Neuronal stem cell (in vitro differentiated cells): Measurements from ENCODE around the gene AIDA.

Source experiments
- DNase-seq: peaks from one replicate; pipeline ENCODE4 v3.0.0-alpha.2; 2013; ENCODE audit warnings: low spot score
- H2AFZ ChIP-seq: one replicate; pipeline ENCODE4 v1.6.1; 2013; ENCODE audit warnings: mild to moderate bottlenecking, low read length, inconsistent platforms
- H2AK5ac ChIP-seq: 2 replicates; pipeline ENCODE4 v1.6.1; 2013; ENCODE audit warnings: low read depth, mild to moderate bottlenecking, inconsistent platforms, low read length, moderate library complexity, mixed read lengths
- H2BK120ac ChIP-seq: 2 replicates; pipeline ENCODE4 v1.6.1; 2013; ENCODE audit warnings: low read depth, mild to moderate bottlenecking, inconsistent platforms, low read length, moderate library complexity, mixed read lengths
- H2BK12ac ChIP-seq: one replicate; pipeline ENCODE4 v1.6.1; 2013; ENCODE audit warnings: low read length, inconsistent platforms
- H2BK15ac ChIP-seq: 2 replicates; pipeline ENCODE4 v1.6.1; 2013; ENCODE audit warnings: mild to moderate bottlenecking, low read length, inconsistent platforms, mixed read lengths
- H2BK5ac ChIP-seq: one replicate; pipeline ENCODE4 v1.6.1; 2013; ENCODE audit warnings: inconsistent platforms, mild to moderate bottlenecking, low read length, moderate library complexity
- H3K14ac ChIP-seq: one replicate; pipeline ENCODE4 v1.6.1; 2013; ENCODE audit warnings: low read length, inconsistent platforms
- H3K18ac ChIP-seq: 2 replicates; pipeline ENCODE4 v1.6.1; 2013; ENCODE audit warnings: low read length, inconsistent platforms
- H3K23ac ChIP-seq: 2 replicates; pipeline ENCODE4 v1.6.1; 2013; ENCODE audit warnings: low read depth, mild to moderate bottlenecking, mixed read lengths, low read length, inconsistent platforms; ENCODE audit not compliant: poor library complexity
- H3K27ac ChIP-seq: replicated peaks from 3 replicates; pipeline ENCODE4 v1.5.1; 2013; ENCODE audit warnings: low read length, inconsistent platforms
- H3K27me3 ChIP-seq, 3 experiments: 2 replicates each; pipeline ENCODE4 v1.6.1; 2013; ENCODE audit warnings: low read length in 3 of 3, mild to moderate bottlenecking in 2 of 3, inconsistent platforms in 1 of 3, low read depth in 1 of 3, mixed read lengths in 1 of 3, moderate library complexity in 1 of 3; ENCODE audit not compliant: control insufficient read depth in 3 of 3, insufficient read depth in 3 of 3
- H3K36me3 ChIP-seq, 2 donors: replicated peaks in 1 of 2; 2 replicates each; pipeline ENCODE4 v1.6.1; 2013; ENCODE audit warnings: low read length in 2 of 2; ENCODE audit not compliant: control insufficient read depth in 2 of 2, insufficient read depth in 2 of 2
- H3K4ac ChIP-seq: 2 replicates; pipeline ENCODE4 v1.6.1; 2013; ENCODE audit warnings: inconsistent platforms, mild to moderate bottlenecking, low read length, moderate library complexity
- H3K4me1 ChIP-seq, 2 donors: 1 replicate in 1 of 2; 2 replicates in 1 of 2; pipeline ENCODE4 v1.6.1; 2013; ENCODE audit warnings: low read length in 2 of 2, low read depth in 1 of 2; ENCODE audit not compliant: control insufficient read depth in 2 of 2, insufficient read depth in 1 of 2
- H3K4me2 ChIP-seq: one replicate; pipeline ENCODE4 v1.6.1; 2013; ENCODE audit warnings: mild to moderate bottlenecking, low read length, inconsistent platforms; ENCODE audit not compliant: insufficient read depth, poor library complexity, severe bottlenecking
- H3K4me3 ChIP-seq, 2 donors: 2 replicates each; pipeline ENCODE4 v1.5.1; 2013; ENCODE audit warnings: low read length in 2 of 2, mild to moderate bottlenecking in 2 of 2, inconsistent platforms in 1 of 2, moderate library complexity in 1 of 2
- H3K79me1 ChIP-seq: one replicate; pipeline ENCODE4 v1.6.1; 2013; ENCODE audit warnings: low read depth, mild to moderate bottlenecking, inconsistent platforms, low read length, moderate library complexity
- H3K9ac ChIP-seq: one replicate; pipeline ENCODE4 v1.6.1; 2013; ENCODE audit warnings: mild to moderate bottlenecking, low read depth, low read length, inconsistent platforms; ENCODE audit not compliant: poor library complexity
- H3K9me3 ChIP-seq, 2 donors: replicated peaks in 1 of 2; 2 replicates each; pipeline versions ENCODE3 to v1.6.1; 2013; ENCODE audit warnings: low read length in 2 of 2, mild to moderate bottlenecking in 2 of 2, inconsistent platforms in 1 of 2, low read depth in 1 of 2, mixed read lengths in 1 of 2, moderate library complexity in 1 of 2; ENCODE audit not compliant: control insufficient read depth in 2 of 2, insufficient read depth in 1 of 2
- H4K8ac ChIP-seq: one replicate; pipeline ENCODE4 v1.6.1; 2013; ENCODE audit warnings: low read depth, mild to moderate bottlenecking, inconsistent platforms, low read length, moderate library complexity
- H4K91ac ChIP-seq: one replicate; pipeline ENCODE4 v1.6.1; 2013; ENCODE audit warnings: low read length, low read depth, mild to moderate bottlenecking, inconsistent platforms; ENCODE audit not compliant: poor library complexity
- WGBS, 2 donors: extraction: QIAGEN DNeasy Blood & Tissue Kit; methylation state at CpG; one replicate each; pipeline ENCODE4 v1.1.7; 2013; ENCODE audit warnings: missing lambda C conversion rate in 2 of 2, mixed read lengths in 1 of 2; ENCODE audit not compliant: insufficient read length in 2 of 2, insufficient replicate concordance in 1 of 2; ENCODE audit errors: extremely low coverage in 2 of 2; 5-methylcytosine and 5-hydroxymethylcytosine counted together

AIDA gene

GRCh38 chr1:222736972-222737371 is 24.7 kb upstream of the AIDA start, which contains the start of gene FAM177B:
Gene FAM177B (plus strand): TSS chr1:222737202. CDS start chr1:222746546, 9,344 bp downstream.
- no peak within 1 kb of the TSS for H3K23ac ChIP-seq
- H3K4me1 ChIP-seq: peaks cover 8 to 10% of the 10 kb centered on the region in 2 donors
- H3K4me2 ChIP-seq: no peak within 1 kb of the TSS
- H2AK5ac ChIP-seq: no peak within 1 kb of the TSS
- H2BK5ac ChIP-seq: no peak within 1 kb of the TSS
- no peak within 1 kb of the TSS for H2BK15ac ChIP-seq
- no peak within 1 kb of the TSS for H2BK120ac ChIP-seq
- no CpG with 5 or more reads among the region's 1 CpG for WGBS, 2 donors
- no peak within 1 kb of the TSS for H2AFZ ChIP-seq
- peaks cover 0 to 37% of the 10 kb centered on the region in 2 donors for H3K36me3 ChIP-seq
- H3K18ac ChIP-seq: peak within 1 kb of the TSS; percentile 21
- H3K9me3 ChIP-seq: no peaks in the 10 kb centered on the region
- H3K9ac ChIP-seq: no peak within 1 kb of the TSS
- peak within 1 kb of the TSS; percentile 58 for H3K27ac ChIP-seq
- no peaks in the 10 kb centered on the region for H3K27me3 ChIP-seq
- no peak within 1 kb of the TSS for H3K4me3 ChIP-seq
- no peak within 1 kb of the TSS for H4K91ac ChIP-seq
- no peak for DNase-seq
- H3K14ac ChIP-seq: no peak within 1 kb of the TSS
- H3K4ac ChIP-seq: no peak within 1 kb of the TSS
- H3K79me1 ChIP-seq: no peaks in the 10 kb centered on the region
- H2BK12ac ChIP-seq: no peak within 1 kb of the TSS
- H4K8ac ChIP-seq: no peak within 1 kb of the TSS

GRCh38 chr1:222736470-222736869 is 24.2 kb upstream of the AIDA start:
- Histone ChIP-seq H3K4ac (no peak overlapping the region), H2AFZ (no peak overlapping the region), H3K9me3 (no peaks in the 10 kb centered on the region), H3K79me1 (no peaks in the 10 kb centered on the region), H4K91ac (no peak overlapping the region), H3K36me3 (peaks cover 0 to 42% of the 10 kb centered on the region in 2 donors), H3K14ac (no peak overlapping the region), H2AK5ac (no peak overlapping the region), H2BK120ac (no peak overlapping the region), H4K8ac (no peak overlapping the region), H3K4me2 (no peak overlapping the region), H3K23ac (no peak overlapping the region), H2BK5ac (no peak overlapping the region), H3K4me1 (peaks cover 8 to 10% of the 10 kb centered on the region in 2 donors), H2BK12ac (no peak overlapping the region), H3K4me3 (no peak overlapping the region), H3K9ac (no peak overlapping the region), H3K18ac (no peak overlapping the region), H3K27me3 (no peaks in the 10 kb centered on the region), H2BK15ac (no peak overlapping the region), H3K27ac (peak overlapping the region; percentile 58)
- no CpG with 5 or more reads among the region's 5 CpGs for WGBS, 2 donors
- peak; percentile 62 for DNase-seq

GRCh38 chr1:222734740-222735139 is 22.4 kb upstream of the AIDA start:
- no peaks in the 10 kb centered on the region for H3K79me1 ChIP-seq
- H3K9me3 ChIP-seq: no peaks in the 10 kb centered on the region
- no peak overlapping the region for H3K23ac ChIP-seq
- no peak overlapping the region for H3K14ac ChIP-seq
- no peak overlapping the region for H2BK15ac ChIP-seq
- H4K91ac ChIP-seq: no peak overlapping the region
- H2BK12ac ChIP-seq: no peak overlapping the region
- H3K4ac ChIP-seq: no peak overlapping the region
- H3K9ac ChIP-seq: no peak overlapping the region
- no peak overlapping the region for H3K27ac ChIP-seq
- H2AFZ ChIP-seq: no peak overlapping the region
- H3K18ac ChIP-seq: no peak overlapping the region
- peaks cover 8 to 10% of the 10 kb centered on the region in 2 donors for H3K4me1 ChIP-seq
- H3K36me3 ChIP-seq: peaks cover 2 to 59% of the 10 kb centered on the region in 2 donors
- no peak overlapping the region for H2AK5ac ChIP-seq
- no peak overlapping the region for H2BK5ac ChIP-seq
- no peak overlapping the region for H3K4me2 ChIP-seq
- H4K8ac ChIP-seq: no peak overlapping the region
- no peak overlapping the region for H3K4me3 ChIP-seq
- no peak for DNase-seq
- no CpG with 5 or more reads among the region's 1 CpG for WGBS, 2 donors
- no peak overlapping the region for H2BK120ac ChIP-seq
- no peaks in the 10 kb centered on the region for H3K27me3 ChIP-seq

GRCh38 chr1:222732216-222733159 is 20.2 kb upstream of the AIDA start:
- H3K79me1 ChIP-seq: no peaks in the 10 kb centered on the region

More at GRCh38 chr1:222732216-222733159, 20.2 kb upstream of the AIDA start:
- no peak overlapping the region for H3K4me3 ChIP-seq
- H3K18ac ChIP-seq: no peak overlapping the region
- no peak overlapping the region for H3K4ac ChIP-seq
- no peak overlapping the region for H2AK5ac ChIP-seq
- DNase-seq: no peak
- H2BK120ac ChIP-seq: no peak overlapping the region
- H3K36me3 ChIP-seq: peaks cover 2 to 82% of the 10 kb centered on the region in 2 donors
- no peaks in the 10 kb centered on the region for H3K27me3 ChIP-seq
- peaks cover 8 to 10% of the 10 kb centered on the region in 2 donors for H3K4me1 ChIP-seq
- no peak overlapping the region for H4K91ac ChIP-seq
- no peak overlapping the region for H2BK5ac ChIP-seq
- H2AFZ ChIP-seq: no peak overlapping the region
- no peak overlapping the region for H3K27ac ChIP-seq
- H2BK15ac ChIP-seq: no peak overlapping the region
- WGBS, 2 donors: no CpG with 5 or more reads among the region's 3 CpGs
- H4K8ac ChIP-seq: no peak overlapping the region
- no peak overlapping the region for H3K4me2 ChIP-seq
- no peak overlapping the region for H3K14ac ChIP-seq
- H3K9me3 ChIP-seq: no peaks in the 10 kb centered on the region
- H2BK12ac ChIP-seq: no peak overlapping the region
- no peak overlapping the region for H3K9ac ChIP-seq
- no peak overlapping the region for H3K23ac ChIP-seq
